GM13976 (cell line): ENCODE results near the gene CXCL12.

ENCODE experiments used
- DNase-seq: peaks from one replicate; pipeline ENCODE4 v3.0.0; 2012; ENCODE audit warnings: low spot score
- CTCF ChIP-seq: IDR thresholded peaks from 2 replicates; pipeline ENCODE4 v1.5.1; 2012; ENCODE audit warnings: borderline replicate concordance, mild to moderate bottlenecking; ENCODE audit not compliant: insufficient read depth; ENCODE audit errors: extremely low read depth, missing control alignments, control extremely low read depth
- in situ Hi-C: fragments of 300-500 bp; cut with MboI; formaldehyde crosslinking; loops from one replicate; pipeline ENCODE4 v1.12.0; 2022; ENCODE audit warnings: low sequenced_read_pairs, mixed read lengths, inconsistent platforms; ENCODE audit not compliant: unreplicated experiment

Gene CXCL12

DNA sequence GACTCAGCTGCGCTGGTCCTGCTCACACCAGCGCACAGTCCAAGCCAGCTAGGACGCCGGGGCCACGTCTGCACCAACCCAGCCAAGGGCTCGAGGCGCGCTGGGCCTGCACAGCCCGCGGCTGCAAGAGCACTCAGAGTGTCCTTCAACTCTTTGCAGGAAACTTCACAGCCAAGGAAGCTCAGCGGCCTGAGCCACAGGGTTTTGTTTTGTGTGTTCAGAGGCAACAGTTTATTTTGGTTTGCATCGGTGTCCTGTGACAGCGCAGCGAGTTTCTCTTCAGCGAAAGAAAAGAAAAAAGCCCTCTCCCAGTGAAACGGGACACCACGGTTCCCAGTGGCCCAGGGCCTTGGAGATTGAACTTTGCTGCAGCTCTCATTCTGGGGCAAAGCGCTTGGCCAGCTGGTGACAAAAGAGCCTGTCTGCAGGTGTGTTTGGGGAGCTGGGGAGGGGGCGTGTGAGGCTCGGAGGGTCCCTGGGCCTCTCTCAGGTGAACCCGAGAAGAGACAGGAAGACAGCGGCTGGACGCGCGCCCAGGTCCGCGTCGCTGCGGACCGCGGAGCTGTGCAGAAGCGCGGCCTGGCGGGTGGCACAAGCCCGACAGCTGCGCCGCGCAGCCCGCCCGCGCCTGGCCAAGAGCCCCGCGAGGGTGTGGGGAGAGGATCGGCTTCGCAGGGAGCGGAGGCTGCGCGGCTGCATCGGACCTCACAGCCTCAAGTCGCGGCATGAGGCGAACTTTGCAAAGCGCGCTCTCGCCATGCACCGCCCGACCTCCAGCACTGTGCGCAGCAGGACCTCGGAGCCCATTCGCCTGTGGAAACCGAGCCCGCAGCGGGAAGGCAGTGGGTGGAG is 922 bp downstream of the CXCL12 start:
- no peak for TF ChIP-seq CTCF
- no peak for DNase-seq
- in situ Hi-C loops = loop anchor here (25.0 kb wide), 2 partner anchors 478 to 722 kb away; no protein-coding TSS in a partner anchor

DNA sequence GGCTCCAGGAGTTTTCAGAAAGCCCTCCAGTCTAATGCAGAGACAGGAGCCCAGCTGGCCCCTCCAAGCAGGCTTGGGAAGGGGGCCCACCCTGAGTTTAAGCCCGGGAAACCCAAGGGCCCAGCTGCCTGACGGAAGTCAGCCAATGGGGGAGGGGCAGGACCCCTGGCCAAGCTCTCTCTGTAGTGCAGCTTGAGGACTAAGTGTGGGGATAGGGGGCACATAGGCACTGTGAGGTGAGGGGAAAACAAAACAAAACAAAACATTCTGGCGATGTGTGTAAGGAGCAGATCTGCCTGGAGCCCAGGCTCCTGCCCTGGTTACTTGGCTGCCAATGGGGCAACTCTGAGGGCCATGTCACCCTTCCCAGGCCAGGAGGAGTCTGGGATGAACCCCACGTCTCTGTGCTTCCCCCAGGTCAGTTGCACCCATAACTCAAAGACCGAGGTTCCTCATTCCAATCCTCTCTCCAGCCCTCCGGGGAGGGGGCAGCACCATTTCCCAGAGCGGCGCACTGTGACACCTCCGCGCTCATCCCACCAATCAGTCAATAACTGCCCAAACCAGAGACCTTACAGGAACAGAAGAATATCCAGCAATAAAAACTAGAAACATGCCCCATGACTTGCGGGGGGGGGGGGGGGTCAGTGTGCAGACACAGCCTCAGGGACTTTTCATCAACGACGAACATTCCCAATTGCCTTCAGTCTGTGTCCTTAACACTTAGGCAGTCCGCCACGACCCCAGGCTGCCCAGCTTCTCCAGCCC is 1.7 kb downstream of the CXCL12 start:
- no peak for DNase-seq
- no peak for TF ChIP-seq CTCF
- in situ Hi-C loops = loop anchor here (25.0 kb wide), 2 partner anchors 479 to 721 kb away; no protein-coding TSS in a partner anchor

- no peak for DNase-seq
- in situ Hi-C loops = loop anchor here (25.0 kb wide), 2 partner anchors 480 to 720 kb away; no protein-coding TSS in a partner anchor
- no peak for TF ChIP-seq CTCF
These were observed 2.6 kb downstream of the CXCL12 start for GRCh38 chr10:44382131-44382858.

DNA sequence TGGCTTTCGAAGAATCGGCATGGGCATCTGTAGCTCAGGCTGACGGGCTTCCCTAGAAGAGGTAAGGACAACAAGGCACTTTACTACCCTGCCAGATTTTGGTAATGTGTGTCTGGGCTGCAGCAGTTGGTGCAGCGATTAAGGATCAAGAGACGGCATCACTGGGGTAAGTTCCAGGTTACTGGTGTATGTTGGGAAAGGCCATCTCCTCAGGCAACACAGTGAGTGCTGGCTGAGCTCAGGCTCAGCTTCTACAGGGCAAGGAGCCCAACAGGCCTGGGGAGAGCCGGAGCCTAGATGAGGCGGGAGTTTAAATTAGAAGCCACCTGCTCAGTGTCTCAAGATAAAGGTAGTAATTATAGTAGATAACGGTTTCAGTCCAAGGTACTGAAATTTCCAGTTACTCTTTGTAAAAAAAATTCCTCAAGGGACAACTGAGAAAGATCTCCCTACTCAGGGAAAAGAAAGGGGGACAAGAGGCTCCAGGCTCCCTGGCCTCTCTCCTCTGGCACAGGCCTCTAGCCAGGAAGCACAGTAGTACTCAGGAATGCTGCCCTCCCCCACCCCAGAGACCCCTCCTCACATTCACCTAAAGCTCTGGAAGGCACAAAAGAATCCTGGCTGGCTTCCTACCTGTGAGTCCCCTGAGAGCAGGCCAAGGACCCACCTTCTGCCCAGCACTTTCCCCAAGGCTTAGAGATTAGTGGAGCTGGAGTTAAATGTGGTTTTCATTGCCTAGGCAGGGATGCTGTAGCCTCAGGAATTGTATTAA is 3.9 kb downstream of the CXCL12 start:
- no peak for TF ChIP-seq CTCF
- DNase-seq = no peak
- in situ Hi-C loops = loop anchor here (25.0 kb wide), 2 partner anchors 481 to 719 kb away; no protein-coding TSS in a partner anchor

GRCh38 chr10:44379907-44380306 is 5.0 kb downstream of the CXCL12 start:
- in situ Hi-C loops = loop anchor here (25.0 kb wide), 2 partner anchors 482 to 718 kb away; no protein-coding TSS in a partner anchor
- no peak for DNase-seq
- TF ChIP-seq CTCF = no peak

DNA sequence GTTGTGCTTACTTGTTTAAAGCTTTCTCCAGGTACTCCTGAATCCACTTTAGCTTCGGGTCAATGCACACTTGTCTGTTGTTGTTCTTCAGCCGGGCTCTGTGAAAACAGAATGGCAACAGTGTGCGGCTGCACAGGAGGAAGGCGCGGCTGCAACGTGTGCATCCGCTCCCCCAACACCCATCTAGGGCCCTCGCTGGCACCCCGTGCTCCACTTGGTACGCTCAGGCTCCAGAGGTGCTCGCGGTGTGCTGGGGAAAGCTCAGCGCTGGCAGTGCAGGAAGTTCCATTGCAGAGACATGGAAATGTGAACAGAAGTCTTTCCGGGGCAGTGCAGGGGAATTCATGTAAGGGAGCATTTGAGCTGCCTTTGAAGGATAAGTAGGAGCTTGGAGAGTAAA is 6.3 kb downstream of the CXCL12 start:
- in situ Hi-C loops = loop anchor here (25.0 kb wide), 2 partner anchors 484 to 716 kb away; no protein-coding TSS in a partner anchor

More for the DNA sequence above, 6.3 kb downstream of the CXCL12 start:
- TF ChIP-seq CTCF = no peak
- no peak for DNase-seq
